ENCODE measurements around the gene CORO7. TPM values are rescaled to one million over a fixed set of nuclear protein-coding genes. Genes with fewer than 3 reads are reported as not detected.

The CORO7 gene
- polyA plus RNA-seq, 1 of the 3 experiments (the other 2 are of a cell fraction), result 25.8 TPM

DNA sequence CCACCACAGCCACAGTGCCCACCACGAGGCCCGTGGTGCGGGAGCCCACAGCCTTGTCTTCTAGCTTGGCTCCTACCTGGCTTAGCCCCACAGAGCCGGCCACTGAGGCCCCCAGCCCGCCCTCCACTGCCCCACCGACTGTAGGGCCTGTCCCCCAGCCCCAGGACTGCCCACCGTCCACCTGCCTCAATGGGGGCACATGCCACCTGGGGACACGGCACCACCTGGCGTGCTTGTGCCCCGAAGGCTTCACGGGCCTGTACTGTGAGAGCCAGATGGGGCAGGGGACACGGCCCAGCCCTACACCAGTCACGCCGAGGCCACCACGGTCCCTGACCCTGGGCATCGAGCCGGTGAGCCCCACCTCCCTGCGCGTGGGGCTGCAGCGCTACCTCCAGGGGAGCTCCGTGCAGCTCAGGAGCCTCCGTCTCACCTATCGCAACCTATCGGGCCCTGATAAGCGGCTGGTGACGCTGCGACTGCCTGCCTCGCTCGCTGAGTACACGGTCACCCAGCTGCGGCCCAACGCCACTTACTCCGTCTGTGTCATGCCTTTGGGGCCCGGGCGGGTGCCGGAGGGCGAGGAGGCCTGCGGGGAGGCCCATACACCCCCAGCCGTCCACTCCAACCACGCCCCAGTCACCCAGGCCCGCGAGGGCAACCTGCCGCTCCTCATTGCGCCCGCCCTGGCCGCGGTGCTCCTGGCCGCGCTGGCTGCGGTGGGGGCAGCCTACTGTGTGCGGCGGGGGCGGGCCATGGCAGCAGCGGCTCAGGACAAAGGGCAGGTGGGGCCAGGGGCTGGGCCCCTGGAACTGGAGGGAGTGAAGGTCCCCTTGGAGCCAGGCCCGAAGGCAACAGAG lies 34.2 kb downstream of the CORO7 start:
- 97% methylated on average over 32 of the region's 55 CpGs for WGBS (ENCODE audit: low lambda C conversion rate)
- peaks cover 36 to 70% of the 10 kb centered on the region in 2 experiments; a peak in 3 of 4 replicates for H3K4me1 ChIP-seq (ENCODE audit: control insufficient read depth in 1 of 2, insufficient read depth in 2 of 2, low read depth in 1 of 2, low read length in 1 of 2)
- no peak overlapping the region for H3K4me3 ChIP-seq (ENCODE audit: low read depth in 2 of 2, low read length in 1 of 2)
- H3K9me3 ChIP-seq, result no peaks in the 10 kb centered on the region
- no peak for TF ChIP-seq FOXM1 (IDR thresholded peaks at IDR 0.05; ENCODE audit: low read depth)
- TF ChIP-seq, protein P1, sequence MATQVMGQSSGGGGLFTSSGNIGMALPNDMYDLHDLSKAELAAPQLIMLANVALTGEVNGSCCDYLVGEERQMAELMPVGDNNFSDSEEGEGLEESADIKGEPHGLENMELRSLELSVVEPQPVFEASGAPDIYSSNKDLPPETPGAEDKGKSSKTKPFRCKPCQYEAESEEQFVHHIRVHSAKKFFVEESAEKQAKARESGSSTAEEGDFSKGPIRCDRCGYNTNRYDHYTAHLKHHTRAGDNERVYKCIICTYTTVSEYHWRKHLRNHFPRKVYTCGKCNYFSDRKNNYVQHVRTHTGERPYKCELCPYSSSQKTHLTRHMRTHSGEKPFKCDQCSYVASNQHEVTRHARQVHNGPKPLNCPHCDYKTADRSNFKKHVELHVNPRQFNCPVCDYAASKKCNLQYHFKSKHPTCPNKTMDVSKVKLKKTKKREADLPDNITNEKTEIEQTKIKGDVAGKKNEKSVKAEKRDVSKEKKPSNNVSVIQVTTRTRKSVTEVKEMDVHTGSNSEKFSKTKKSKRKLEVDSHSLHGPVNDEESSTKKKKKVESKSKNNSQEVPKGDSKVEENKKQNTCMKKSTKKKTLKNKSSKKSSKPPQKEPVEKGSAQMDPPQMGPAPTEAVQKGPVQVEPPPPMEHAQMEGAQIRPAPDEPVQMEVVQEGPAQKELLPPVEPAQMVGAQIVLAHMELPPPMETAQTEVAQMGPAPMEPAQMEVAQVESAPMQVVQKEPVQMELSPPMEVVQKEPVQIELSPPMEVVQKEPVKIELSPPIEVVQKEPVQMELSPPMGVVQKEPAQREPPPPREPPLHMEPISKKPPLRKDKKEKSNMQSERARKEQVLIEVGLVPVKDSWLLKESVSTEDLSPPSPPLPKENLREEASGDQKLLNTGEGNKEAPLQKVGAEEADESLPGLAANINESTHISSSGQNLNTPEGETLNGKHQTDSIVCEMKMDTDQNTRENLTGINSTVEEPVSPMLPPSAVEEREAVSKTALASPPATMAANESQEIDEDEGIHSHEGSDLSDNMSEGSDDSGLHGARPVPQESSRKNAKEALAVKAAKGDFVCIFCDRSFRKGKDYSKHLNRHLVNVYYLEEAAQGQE (IDR thresholded peaks at IDR 0.05; ENCODE audit: low read depth, low read length), result no peak
- peaks cover 38% of the 10 kb centered on the region for H4K20me1 ChIP-seq (ENCODE audit: insufficient read depth)
- H3K9me2 ChIP-seq, result no peaks in the 10 kb centered on the region
- peaks cover 26% of the 10 kb centered on the region for H3F3A ChIP-seq (replicated peaks; ENCODE audit: insufficient read depth)
- H3K27ac ChIP-seq (ENCODE audit: low read depth in 2 of 2, low read length in 1 of 2), result peak overlapping the region in 1 of 2 experiments; percentile 93; a peak in 1 of 4 replicates
- peaks cover 19% of the 10 kb centered on the region; the same call in 1 of the 2 replicates for H3K79me2 ChIP-seq (ENCODE audit: insufficient read depth)
- no peak overlapping the region for H2AFZ ChIP-seq (ENCODE audit: low read depth)
- ChIA-PET POLR2A (interaction anchor here (1.1 to 2.1 kb wide), 2 partner anchors 9 to 11 kb away, joined by 4 to 7 read pairs; no protein-coding TSS in a partner anchor), CTCF (interaction anchor here (1.5 to 32.1 kb wide), 4 partner anchors 9 to 22 kb away, joined by 3 to 558 read pairs (median 8); no protein-coding TSS in a partner anchor)
- peaks cover 0 to 35% of the 10 kb centered on the region in 2 experiments for H3K36me3 ChIP-seq (replicated peaks in 1 of 2; ENCODE audit: control insufficient read depth in 1 of 2, insufficient read depth in 2 of 2, low read length in 1 of 2)
- DNase-seq, result no peak
- no peak overlapping the region for H3K9ac ChIP-seq
- H3K4me2 ChIP-seq, result no peak overlapping the region
- no peaks in the 10 kb centered on the region for H3K27me3 ChIP-seq (ENCODE audit: insufficient read depth)

DNA sequence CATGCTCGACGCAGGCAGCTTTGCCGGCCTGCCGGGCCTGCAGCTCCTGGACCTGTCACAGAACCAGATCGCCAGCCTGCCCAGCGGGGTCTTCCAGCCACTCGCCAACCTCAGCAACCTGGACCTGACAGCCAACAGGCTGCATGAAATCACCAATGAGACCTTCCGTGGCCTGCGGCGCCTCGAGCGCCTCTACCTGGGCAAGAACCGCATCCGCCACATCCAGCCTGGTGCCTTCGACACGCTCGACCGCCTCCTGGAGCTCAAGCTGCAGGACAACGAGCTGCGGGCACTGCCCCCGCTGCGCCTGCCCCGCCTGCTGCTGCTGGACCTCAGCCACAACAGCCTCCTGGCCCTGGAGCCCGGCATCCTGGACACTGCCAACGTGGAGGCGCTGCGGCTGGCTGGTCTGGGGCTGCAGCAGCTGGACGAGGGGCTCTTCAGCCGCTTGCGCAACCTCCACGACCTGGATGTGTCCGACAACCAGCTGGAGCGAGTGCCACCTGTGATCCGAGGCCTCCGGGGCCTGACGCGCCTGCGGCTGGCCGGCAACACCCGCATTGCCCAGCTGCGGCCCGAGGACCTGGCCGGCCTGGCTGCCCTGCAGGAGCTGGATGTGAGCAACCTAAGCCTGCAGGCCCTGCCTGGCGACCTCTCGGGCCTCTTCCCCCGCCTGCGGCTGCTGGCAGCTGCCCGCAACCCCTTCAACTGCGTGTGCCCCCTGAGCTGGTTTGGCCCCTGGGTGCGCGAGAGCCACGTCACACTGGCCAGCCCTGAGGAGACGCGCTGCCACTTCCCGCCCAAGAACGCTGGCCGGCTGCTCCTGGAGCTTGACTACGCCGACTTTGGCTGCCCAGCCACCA lies 35.1 kb downstream of the CORO7 start:
- ChIA-PET POLR2A (interaction anchor here (1.1 kb wide), 1 partner anchor 8 kb away, joined by 4 read pairs; no protein-coding TSS in a partner anchor), CTCF (interaction anchor here (1.5 to 32.1 kb wide), 4 partner anchors 8 to 22 kb away, joined by 3 to 558 read pairs (median 8); no protein-coding TSS in a partner anchor)
- peaks cover 26% of the 10 kb centered on the region for H3F3A ChIP-seq (replicated peaks; ENCODE audit: insufficient read depth)
- H3K27ac ChIP-seq (ENCODE audit: low read depth in 2 of 2, low read length in 1 of 2), result no peak overlapping the region; a peak in 1 of 4 replicates
- peaks cover 28 to 69% of the 10 kb centered on the region in 2 experiments; a peak in 3 of 4 replicates for H3K4me1 ChIP-seq (ENCODE audit: control insufficient read depth in 1 of 2, insufficient read depth in 2 of 2, low read depth in 1 of 2, low read length in 1 of 2)
- H3K27me3 ChIP-seq (ENCODE audit: insufficient read depth), result no peaks in the 10 kb centered on the region
- H3K79me2 ChIP-seq (ENCODE audit: insufficient read depth), result peaks cover 26% of the 10 kb centered on the region; the same call in 1 of the 2 replicates
- DNase-seq, result no peak
- H4K20me1 ChIP-seq (ENCODE audit: insufficient read depth), result peaks cover 45% of the 10 kb centered on the region
- H3K4me2 ChIP-seq, result no peak overlapping the region
- WGBS (ENCODE audit: low lambda C conversion rate), result 97% methylated on average over 29 of the region's 59 CpGs
- no peak overlapping the region for H2AFZ ChIP-seq (ENCODE audit: low read depth)
- no peaks in the 10 kb centered on the region for H3K9me2 ChIP-seq
- H3K9ac ChIP-seq, result no peak overlapping the region
- no peaks in the 10 kb centered on the region for H3K9me3 ChIP-seq
- H3K36me3 ChIP-seq (replicated peaks in 1 of 2; ENCODE audit: control insufficient read depth in 1 of 2, insufficient read depth in 2 of 2, low read length in 1 of 2), result peaks cover 0 to 35% of the 10 kb centered on the region in 2 experiments
- H3K4me3 ChIP-seq (ENCODE audit: low read depth in 2 of 2, low read length in 1 of 2), result no peak overlapping the region
- TF ChIP-seq, protein P2, sequence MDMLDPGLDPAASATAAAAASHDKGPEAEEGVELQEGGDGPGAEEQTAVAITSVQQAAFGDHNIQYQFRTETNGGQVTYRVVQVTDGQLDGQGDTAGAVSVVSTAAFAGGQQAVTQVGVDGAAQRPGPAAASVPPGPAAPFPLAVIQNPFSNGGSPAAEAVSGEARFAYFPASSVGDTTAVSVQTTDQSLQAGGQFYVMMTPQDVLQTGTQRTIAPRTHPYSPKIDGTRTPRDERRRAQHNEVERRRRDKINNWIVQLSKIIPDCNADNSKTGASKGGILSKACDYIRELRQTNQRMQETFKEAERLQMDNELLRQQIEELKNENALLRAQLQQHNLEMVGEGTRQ (IDR thresholded peaks at IDR 0.05; ENCODE audit: borderline replicate concordance, low read depth, low read length), result no peak
- TF ChIP-seq TCF12 (IDR thresholded peaks at IDR 0.05) (no peak), CHD2 (IDR thresholded peaks at IDR 0.05; ENCODE audit: low read length, partially characterized antibody) (no peak), NFIC (IDR thresholded peaks at IDR 0.05; ENCODE audit: borderline replicate concordance) (no peak), GABPA (IDR thresholded peaks at IDR 0.05; ENCODE audit: low read depth) (no peak), SMC3 (IDR thresholded peaks at IDR 0.05; ENCODE audit: low read depth, low read length) (no peak), RFX5 (IDR thresholded peaks at IDR 0.05; ENCODE audit: low read length) (no peak), EZH2phosphoT487 (IDR thresholded peaks at IDR 0.05; ENCODE audit: borderline replicate concordance, low read depth) (no peak), EP300 (IDR thresholded peaks at IDR 0.05; ENCODE audit: borderline replicate concordance in 1 of 2, low read depth in 1 of 2, low read length in 1 of 2) (no peak), FOSL2 (IDR thresholded peaks at IDR 0.05; ENCODE audit: borderline replicate concordance, low read depth) (no peak), TAF1 (IDR thresholded peaks at IDR 0.05; ENCODE audit: borderline replicate concordance, low read depth, low read length) (no peak), YY1 (IDR thresholded peaks at IDR 0.05; ENCODE audit: low read depth) (no peak)
- TF ChIP-seq, protein P1 (IDR thresholded peaks at IDR 0.05; ENCODE audit: low read depth, low read length), result no peak

Data from SK-N-SH (cell line).